ENCODE data around the gene RALGAPB.

- TF ChIP-seq CTCF (conservative IDR thresholded peaks at IDR 0.05; ENCODE audit: low read length), result no peak
- no peak for TF ChIP-seq EZH2phosphoT487 (IDR thresholded peaks at IDR 0.05; ENCODE audit: borderline replicate concordance, low read depth, low read length)
Measured at GRCh38 chr20:38602185-38602581, 129.5 kb downstream of the RALGAPB start.
